OCI-LY3 (cell line): ENCODE results near the gene TMEM250.

Experiments
- EZH2phosphoT487 ChIP-seq: fragments of 200-600 bp; shearing (Covaris generic); IDR thresholded peaks from 2 replicates; pipeline ENCODE4 v1.6.1; 2018; ENCODE audit warnings: antibody characterized with exemption, mixed run types, low read depth
- TF ChIP-seq, protein P1 (sequence below): fragments of 200-600, 300-600 bp; sonication (generic); IDR thresholded peaks from 2 replicates; pipeline ENCODE4 v1.5.1; 2014; ENCODE audit warnings: antibody characterized with exemption, low read length, low read depth

- TF ChIP-seq, protein P1, sequence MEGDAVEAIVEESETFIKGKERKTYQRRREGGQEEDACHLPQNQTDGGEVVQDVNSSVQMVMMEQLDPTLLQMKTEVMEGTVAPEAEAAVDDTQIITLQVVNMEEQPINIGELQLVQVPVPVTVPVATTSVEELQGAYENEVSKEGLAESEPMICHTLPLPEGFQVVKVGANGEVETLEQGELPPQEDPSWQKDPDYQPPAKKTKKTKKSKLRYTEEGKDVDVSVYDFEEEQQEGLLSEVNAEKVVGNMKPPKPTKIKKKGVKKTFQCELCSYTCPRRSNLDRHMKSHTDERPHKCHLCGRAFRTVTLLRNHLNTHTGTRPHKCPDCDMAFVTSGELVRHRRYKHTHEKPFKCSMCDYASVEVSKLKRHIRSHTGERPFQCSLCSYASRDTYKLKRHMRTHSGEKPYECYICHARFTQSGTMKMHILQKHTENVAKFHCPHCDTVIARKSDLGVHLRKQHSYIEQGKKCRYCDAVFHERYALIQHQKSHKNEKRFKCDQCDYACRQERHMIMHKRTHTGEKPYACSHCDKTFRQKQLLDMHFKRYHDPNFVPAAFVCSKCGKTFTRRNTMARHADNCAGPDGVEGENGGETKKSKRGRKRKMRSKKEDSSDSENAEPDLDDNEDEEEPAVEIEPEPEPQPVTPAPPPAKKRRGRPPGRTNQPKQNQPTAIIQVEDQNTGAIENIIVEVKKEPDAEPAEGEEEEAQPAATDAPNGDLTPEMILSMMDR: no peak
- TF ChIP-seq EZH2phosphoT487: no peak
Observed at GRCh38 chr9:136116360-136117098, 2.1 kb downstream of the TMEM250 start.
